C4-2B (cell line): ENCODE data around the gene SPATA21.

Experiments
- CTCF ChIP-seq: fragments of 450-650 bp; conservative IDR thresholded peaks from 2 replicates; pipeline ENCODE4 v1.5.1; 2017; ENCODE audit warnings: mild to moderate bottlenecking
- ZFX ChIP-seq: fragments of 450-650 bp; IDR thresholded peaks from 2 replicates; pipeline ENCODE4 v1.6.1; 2017

GRCh38 chr1:16478091-16478490 is 40.9 kb upstream of the SPATA21 start:
- TF ChIP-seq CTCF, result no peak
- no peak for TF ChIP-seq ZFX
